A673 (cell line): ENCODE data around the gene PROSER2.

Experiments used
- EZH2 ChIP-seq: fragments of 200-600 bp; sonication (generic); IDR thresholded peaks from 2 replicates; pipeline ENCODE4 v1.6.1; 2017; ENCODE audit warnings: borderline replicate concordance, low read depth, mild to moderate bottlenecking, mixed read lengths, antibody characterized with exemption, low read length; ENCODE audit not compliant: poor library complexity, severe bottlenecking
- TF ChIP-seq, protein P1 (sequence below): fragments of 300-800, 200-600 bp; sonication (generic); conservative IDR thresholded peaks from 2 replicates; pipeline ENCODE4 v1.5.1; 2017; ENCODE audit warnings: low read depth, mild to moderate bottlenecking, antibody characterized with exemption, low read length, moderate library complexity, mixed read lengths

DNA sequence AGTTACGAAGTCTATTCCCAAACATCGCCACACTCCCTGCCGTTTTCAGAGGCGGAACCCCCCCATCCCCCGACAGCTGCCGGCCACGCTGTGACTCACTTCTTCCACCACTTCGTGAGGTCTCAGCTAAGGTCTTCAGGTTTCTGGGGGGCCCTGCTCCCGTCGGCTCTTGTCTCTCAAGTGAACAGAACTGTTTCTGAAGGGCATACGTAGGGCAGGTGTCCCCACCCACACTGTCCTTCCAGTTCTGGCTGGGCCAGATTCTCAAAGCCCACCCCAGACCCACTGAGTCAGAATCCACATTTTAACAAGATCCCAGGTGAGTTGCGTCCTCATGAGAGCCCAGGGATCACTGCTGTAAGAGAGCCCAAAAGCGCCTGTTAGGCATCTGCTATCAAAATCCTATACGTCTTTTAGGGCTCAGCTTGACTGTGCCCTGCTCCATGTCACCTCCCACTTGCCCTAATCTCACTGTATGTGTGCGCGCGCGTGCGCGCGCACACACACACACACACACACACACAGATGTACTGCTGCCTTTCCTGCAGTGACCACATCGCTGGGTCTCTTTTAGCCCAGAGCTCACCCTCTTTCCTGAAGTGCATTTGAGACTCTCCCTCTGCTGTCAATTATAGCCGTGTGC is 78.8 kb downstream of the PROSER2 start:
- TF ChIP-seq, protein P1, sequence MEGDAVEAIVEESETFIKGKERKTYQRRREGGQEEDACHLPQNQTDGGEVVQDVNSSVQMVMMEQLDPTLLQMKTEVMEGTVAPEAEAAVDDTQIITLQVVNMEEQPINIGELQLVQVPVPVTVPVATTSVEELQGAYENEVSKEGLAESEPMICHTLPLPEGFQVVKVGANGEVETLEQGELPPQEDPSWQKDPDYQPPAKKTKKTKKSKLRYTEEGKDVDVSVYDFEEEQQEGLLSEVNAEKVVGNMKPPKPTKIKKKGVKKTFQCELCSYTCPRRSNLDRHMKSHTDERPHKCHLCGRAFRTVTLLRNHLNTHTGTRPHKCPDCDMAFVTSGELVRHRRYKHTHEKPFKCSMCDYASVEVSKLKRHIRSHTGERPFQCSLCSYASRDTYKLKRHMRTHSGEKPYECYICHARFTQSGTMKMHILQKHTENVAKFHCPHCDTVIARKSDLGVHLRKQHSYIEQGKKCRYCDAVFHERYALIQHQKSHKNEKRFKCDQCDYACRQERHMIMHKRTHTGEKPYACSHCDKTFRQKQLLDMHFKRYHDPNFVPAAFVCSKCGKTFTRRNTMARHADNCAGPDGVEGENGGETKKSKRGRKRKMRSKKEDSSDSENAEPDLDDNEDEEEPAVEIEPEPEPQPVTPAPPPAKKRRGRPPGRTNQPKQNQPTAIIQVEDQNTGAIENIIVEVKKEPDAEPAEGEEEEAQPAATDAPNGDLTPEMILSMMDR: no peak
- no peak for TF ChIP-seq EZH2
